KMS-11 (cell line): ENCODE results near the gene DTNBP1.

Experiments used
- H2AFZ ChIP-seq: fragments of 200-600 bp; sonication (generic); 2 replicates; pipeline ENCODE4 v1.6.1; 2016; ENCODE audit warnings: antibody characterized with exemption, mixed run types, low read depth
- H3K27ac ChIP-seq: fragments of 200-600 bp; sonication (generic); 2 replicates; pipeline ENCODE4 v1.6.1; 2016; ENCODE audit warnings: mild to moderate bottlenecking, mixed run types
- H3K27me3 ChIP-seq: fragments of 200-600 bp; sonication (generic); 2 replicates; pipeline ENCODE4 v1.6.1; 2017; ENCODE audit warnings: mild to moderate bottlenecking, low read depth, mixed run types, moderate library complexity; ENCODE audit not compliant: insufficient read depth
- H3K36me3 ChIP-seq: fragments of 200-600 bp; sonication (generic); 2 replicates; pipeline ENCODE4 v1.6.1; 2017; ENCODE audit warnings: mild to moderate bottlenecking, mixed run types; ENCODE audit not compliant: insufficient read depth
- H3K4me1 ChIP-seq: fragments of 200-600 bp; sonication (generic); 2 replicates; pipeline ENCODE4 v1.6.1; 2016; ENCODE audit warnings: mild to moderate bottlenecking, low read depth, mixed run types; ENCODE audit not compliant: poor library complexity, severe bottlenecking
- H3K4me2 ChIP-seq: fragments of 200-600 bp; sonication (generic); 2 replicates; pipeline ENCODE4 v1.7.0; 2016; ENCODE audit warnings: mild to moderate bottlenecking, mixed run types
- H3K4me3 ChIP-seq: fragments of 200-600 bp; sonication (generic); IDR thresholded peaks from 2 replicates; pipeline ENCODE4 v1.6.1; 2017; ENCODE audit warnings: low read depth, low read length, mixed read lengths; ENCODE audit not compliant: insufficient read depth
- H3K79me2 ChIP-seq: fragments of 200-600 bp; sonication (generic); 2 replicates; pipeline ENCODE4 v1.6.1; 2016; ENCODE audit warnings: low read depth, mixed run types; ENCODE audit not compliant: insufficient read depth
- H3K9ac ChIP-seq: fragments of 200-600 bp; sonication (generic); 2 replicates; pipeline ENCODE4 v1.6.1; 2016; ENCODE audit warnings: mild to moderate bottlenecking, mixed run types
- H4K20me1 ChIP-seq: fragments of 200-600 bp; sonication (generic); 2 replicates; pipeline ENCODE4 v1.6.1; 2016; ENCODE audit warnings: mild to moderate bottlenecking, mixed run types; ENCODE audit not compliant: insufficient read depth
- TF ChIP-seq, protein P1 (sequence below): fragments of 200-600 bp; sonication (generic); conservative IDR thresholded peaks from 2 replicates; pipeline ENCODE4 v1.6.1; 2017; ENCODE audit warnings: low read depth, mild to moderate bottlenecking, antibody characterized with exemption, low read length, moderate library complexity, mixed read lengths

DTNBP1 gene

DNA sequence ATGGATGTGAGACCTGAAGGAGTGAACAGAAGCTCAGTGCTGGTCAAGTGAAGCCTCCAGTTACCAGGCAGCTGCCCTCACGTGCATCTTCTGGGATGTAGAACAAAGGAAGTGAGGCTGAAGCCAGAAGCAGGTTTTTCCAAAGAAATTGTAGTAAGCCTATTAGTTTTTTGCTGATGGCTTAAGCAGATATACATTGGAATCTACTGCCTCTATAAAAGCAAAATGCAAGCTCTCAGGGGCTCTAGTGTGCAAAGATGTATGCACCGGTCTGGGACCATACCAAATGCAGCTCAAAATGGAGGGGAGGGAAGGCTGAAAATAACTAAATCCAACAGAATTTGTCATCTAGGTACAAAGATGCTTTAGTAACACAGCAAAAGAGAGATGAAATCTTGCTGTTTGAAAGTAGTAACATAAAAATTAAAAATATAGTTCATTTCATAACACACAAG is 77.0 kb downstream of the DTNBP1 start:
- Histone ChIP-seq H4K20me1 (no peaks in the 10 kb centered on the region), H3K4me1 (peaks cover 10% of the 10 kb centered on the region), H3K4me2 (no peak overlapping the region), H2AFZ (no peak overlapping the region), H3K9ac (no peak overlapping the region), H3K4me3 (no peak overlapping the region), H3K79me2 (no peaks in the 10 kb centered on the region), H3K36me3 (no peaks in the 10 kb centered on the region), H3K27me3 (no peaks in the 10 kb centered on the region), H3K27ac (no peak overlapping the region)
- TF ChIP-seq, protein P1, sequence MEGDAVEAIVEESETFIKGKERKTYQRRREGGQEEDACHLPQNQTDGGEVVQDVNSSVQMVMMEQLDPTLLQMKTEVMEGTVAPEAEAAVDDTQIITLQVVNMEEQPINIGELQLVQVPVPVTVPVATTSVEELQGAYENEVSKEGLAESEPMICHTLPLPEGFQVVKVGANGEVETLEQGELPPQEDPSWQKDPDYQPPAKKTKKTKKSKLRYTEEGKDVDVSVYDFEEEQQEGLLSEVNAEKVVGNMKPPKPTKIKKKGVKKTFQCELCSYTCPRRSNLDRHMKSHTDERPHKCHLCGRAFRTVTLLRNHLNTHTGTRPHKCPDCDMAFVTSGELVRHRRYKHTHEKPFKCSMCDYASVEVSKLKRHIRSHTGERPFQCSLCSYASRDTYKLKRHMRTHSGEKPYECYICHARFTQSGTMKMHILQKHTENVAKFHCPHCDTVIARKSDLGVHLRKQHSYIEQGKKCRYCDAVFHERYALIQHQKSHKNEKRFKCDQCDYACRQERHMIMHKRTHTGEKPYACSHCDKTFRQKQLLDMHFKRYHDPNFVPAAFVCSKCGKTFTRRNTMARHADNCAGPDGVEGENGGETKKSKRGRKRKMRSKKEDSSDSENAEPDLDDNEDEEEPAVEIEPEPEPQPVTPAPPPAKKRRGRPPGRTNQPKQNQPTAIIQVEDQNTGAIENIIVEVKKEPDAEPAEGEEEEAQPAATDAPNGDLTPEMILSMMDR: no peak

DNA sequence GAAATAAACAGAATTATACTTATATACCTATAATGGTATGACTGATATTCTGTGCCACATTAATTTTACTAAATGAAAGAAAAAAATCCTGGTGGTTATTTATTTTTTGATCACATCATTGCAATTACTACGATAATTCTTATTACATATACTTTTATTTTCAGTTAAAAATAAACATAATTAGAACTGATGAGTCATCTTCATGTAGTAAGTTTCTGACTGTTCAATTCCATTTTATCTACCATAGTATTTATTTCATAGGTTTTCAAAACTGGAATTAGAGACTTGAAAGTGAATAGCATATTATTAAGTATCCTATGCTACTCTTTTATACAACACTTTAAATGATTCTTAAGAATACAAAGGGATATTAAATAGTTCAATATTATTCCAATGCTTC is 80.3 kb downstream of the DTNBP1 start:
- H3K27me3 ChIP-seq: no peaks in the 10 kb centered on the region
- TF ChIP-seq, protein P1: no peak
- H4K20me1 ChIP-seq: no peaks in the 10 kb centered on the region
- no peaks in the 10 kb centered on the region for H3K4me1 ChIP-seq
- H3K79me2 ChIP-seq: no peaks in the 10 kb centered on the region
- no peak overlapping the region for H3K4me2 ChIP-seq
- H3K9ac ChIP-seq: no peak overlapping the region
- H3K27ac ChIP-seq: no peak overlapping the region
- no peak overlapping the region for H2AFZ ChIP-seq
- H3K4me3 ChIP-seq: no peak overlapping the region
- no peaks in the 10 kb centered on the region for H3K36me3 ChIP-seq

DNA sequence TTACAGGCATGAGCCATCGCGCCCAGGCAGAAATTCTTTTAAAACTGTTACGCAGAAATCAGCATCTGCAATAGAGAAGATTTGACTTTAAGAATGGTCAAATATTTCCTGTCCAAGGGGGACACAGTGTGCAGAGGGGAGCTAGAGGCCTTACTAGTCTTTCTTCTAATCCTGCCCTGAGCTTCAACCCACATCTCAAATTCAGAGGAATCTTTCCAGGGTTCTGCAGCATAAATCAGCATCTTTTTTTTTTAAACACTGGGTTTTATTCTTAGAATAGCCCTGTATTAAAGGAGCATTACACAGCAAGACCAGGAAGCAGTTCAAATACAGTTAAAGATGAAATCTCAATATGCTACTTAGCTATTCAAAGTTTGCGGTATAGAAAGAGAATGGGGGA is 81.1 kb downstream of the DTNBP1 start:
- Histone ChIP-seq H3K4me2 (no peak overlapping the region), H3K27ac (no peak overlapping the region), H3K79me2 (no peaks in the 10 kb centered on the region)

DNA sequence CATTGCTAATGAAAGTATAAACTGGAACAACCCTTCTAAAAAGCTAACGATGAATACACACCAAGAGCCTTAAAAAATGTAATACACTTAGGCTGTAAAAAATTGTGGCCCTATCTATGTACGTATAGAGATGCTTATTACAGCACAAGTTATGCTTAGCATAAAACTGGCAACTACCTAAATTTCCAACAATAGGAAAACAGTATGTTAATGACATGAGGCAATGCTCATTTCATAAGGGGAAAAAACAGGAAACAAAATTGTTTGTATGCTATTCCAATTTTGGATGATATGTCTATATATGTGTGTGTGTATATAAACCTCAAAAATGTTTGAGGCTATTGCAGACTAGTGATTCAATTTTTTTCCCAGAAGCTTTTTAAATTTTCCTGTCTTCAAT is 82.5 kb downstream of the DTNBP1 start:
- Histone ChIP-seq H3K9ac (no peak overlapping the region), H3K27ac (no peak overlapping the region), H3K27me3 (no peaks in the 10 kb centered on the region), H3K4me1 (no peaks in the 10 kb centered on the region), H3K36me3 (no peaks in the 10 kb centered on the region), H3K4me2 (no peak overlapping the region), H3K4me3 (no peak overlapping the region), H3K79me2 (no peaks in the 10 kb centered on the region), H4K20me1 (no peaks in the 10 kb centered on the region), H2AFZ (no peak overlapping the region)
- TF ChIP-seq, protein P1: no peak

More for the DNA sequence above, 81.1 kb downstream of the DTNBP1 start:
- no peaks in the 10 kb centered on the region for H4K20me1 ChIP-seq
- no peaks in the 10 kb centered on the region for H3K4me1 ChIP-seq
- H3K9ac ChIP-seq: no peak overlapping the region
- H3K36me3 ChIP-seq: no peaks in the 10 kb centered on the region
- H2AFZ ChIP-seq: no peak overlapping the region
- H3K27me3 ChIP-seq: no peaks in the 10 kb centered on the region
- TF ChIP-seq, protein P1: no peak
- no peak overlapping the region for H3K4me3 ChIP-seq
